Endothelial cell (in vitro differentiated cells): Measurements from ENCODE around the gene PLCH2. TPM values are rescaled to one million over a fixed set of nuclear protein-coding genes. Genes with fewer than 3 reads are reported as not detected.

Experiments
- DNase-seq: peaks from one replicate; pipeline ENCODE4 v3.0.0; 2021; ENCODE audit warnings: low spot score
- H3K27ac Mint-ChIP-seq: one replicate; pipeline ENCODE4 v1.8.0; 2021; ENCODE audit warnings: mixed read lengths, inconsistent platforms; ENCODE audit not compliant: unreplicated experiment
- H3K27me3 Mint-ChIP-seq: one replicate; pipeline ENCODE4 v1.8.0; 2021; ENCODE audit warnings: mild to moderate bottlenecking, moderate library complexity, mixed read lengths, inconsistent platforms; ENCODE audit not compliant: unreplicated experiment
- H3K36me3 Mint-ChIP-seq: one replicate; pipeline ENCODE4 v1.8.0; 2021; ENCODE audit warnings: mild to moderate bottlenecking, low read depth, mixed read lengths, inconsistent platforms; ENCODE audit not compliant: unreplicated experiment
- H3K4me1 Mint-ChIP-seq: one replicate; pipeline ENCODE4 v1.8.0; 2021; ENCODE audit warnings: mild to moderate bottlenecking, mixed read lengths, inconsistent platforms; ENCODE audit not compliant: unreplicated experiment
- H3K4me3 Mint-ChIP-seq: one replicate; pipeline ENCODE4 v1.8.0; 2021; ENCODE audit warnings: mild to moderate bottlenecking, mixed read lengths, inconsistent platforms; ENCODE audit not compliant: unreplicated experiment
- H3K9me3 Mint-ChIP-seq: one replicate; pipeline ENCODE4 v1.8.0; 2021; ENCODE audit warnings: mixed read lengths, inconsistent platforms; ENCODE audit not compliant: unreplicated experiment
- CTCF ChIP-seq: fragments of 200-600 bp; sonication (generic); IDR thresholded peaks from one replicate; pipeline ENCODE4 v1.5.0; 2021; ENCODE audit warnings: antibody characterized with exemption; ENCODE audit not compliant: unreplicated experiment
- total RNA-seq: library from RNA; stranded (reverse); fragmentation: NEBNext Ultra II Directional; extraction: Animal tissue kit (Norgen Biotek cat#: 25700); gene quantifications from one replicate; pipeline ENCODE4 v1.2.1, GENCODE V29; 2021; ENCODE audit not compliant: unreplicated experiment

Gene PLCH2
- total RNA-seq, 1 donor from 2014 or later = not detected

- Mint-ChIP-seq H3K27me3 (peaks cover 3% of the 10 kb centered on the region), H3K9me3 (no peaks in the 10 kb centered on the region), H3K36me3 (no peaks in the 10 kb centered on the region), H3K27ac (no peak overlapping the region), H3K4me3 (no peak overlapping the region), H3K4me1 (no peaks in the 10 kb centered on the region)
- no peak for TF ChIP-seq CTCF
- peak; percentile 47 for DNase-seq
These were observed 9.0 kb upstream of the PLCH2 start for GRCh38 chr1:2466958-2467554.

- peaks cover 2% of the 10 kb centered on the region for H3K27me3 Mint-ChIP-seq
- H3K4me3 Mint-ChIP-seq = no peak overlapping the region
- no peaks in the 10 kb centered on the region for H3K4me1 Mint-ChIP-seq
- no peaks in the 10 kb centered on the region for H3K9me3 Mint-ChIP-seq
- TF ChIP-seq CTCF = no peak
- peak; percentile 69 for DNase-seq
- no peak overlapping the region for H3K27ac Mint-ChIP-seq
- H3K36me3 Mint-ChIP-seq = no peaks in the 10 kb centered on the region
These were observed 8.0 kb upstream of the PLCH2 start for GRCh38 chr1:2468041-2468472.

GRCh38 chr1:2468540-2468939 lies 7.5 kb upstream of the PLCH2 start:
- H3K27me3 Mint-ChIP-seq = peaks cover 2% of the 10 kb centered on the region
- no peak overlapping the region for H3K27ac Mint-ChIP-seq
- no peak for DNase-seq
- H3K9me3 Mint-ChIP-seq = no peaks in the 10 kb centered on the region
- no peaks in the 10 kb centered on the region for H3K4me1 Mint-ChIP-seq
- no peak overlapping the region for H3K4me3 Mint-ChIP-seq
- no peaks in the 10 kb centered on the region for H3K36me3 Mint-ChIP-seq
- TF ChIP-seq CTCF = no peak

GRCh38 chr1:2469103-2469940 lies 6.8 kb upstream of the PLCH2 start:
- Mint-ChIP-seq H3K4me3 (no peak overlapping the region), H3K27ac (no peak overlapping the region), H3K27me3 (peaks cover 2% of the 10 kb centered on the region), H3K36me3 (no peaks in the 10 kb centered on the region), H3K9me3 (no peaks in the 10 kb centered on the region), H3K4me1 (no peaks in the 10 kb centered on the region)
- DNase-seq = no peak
- no peak for TF ChIP-seq CTCF
